GM12878 (cell line): ENCODE data around the gene VASH2. TPM values are rescaled to one million over a fixed set of nuclear protein-coding genes. Genes with fewer than 3 reads are reported as not detected.

ENCODE experiments used
- ATAC-seq: fragments of 200-7000 bp; cut with Tn5 transposase; 3 replicates; pipeline ENCODE4 v1.9.1; 2020; ENCODE audit warnings: mild to moderate bottlenecking, moderate library complexity
- BruUV-seq: library from RNA; stranded (reverse); fragments of 400-500 nt; replicated peaks from 2 replicates; lab custom pipeline; 2021; lab: Mats Ljungman, UMichigan
- CTCF ChIA-PET: fragments of 300-600 bp; sonication (Branson Sonifier 250); formaldehyde crosslinking; extraction: SDS; loops from one replicate; lab custom pipeline; 2021; ENCODE audit warnings: inconsistent platforms; lab: Yijun Ruan, JAX
- POLR2A ChIA-PET: fragments of 350-600 bp; formaldehyde crosslinking; extraction: SDS; loops from one replicate; lab custom pipeline; 2021; ENCODE audit warnings: inconsistent platforms; lab: Charles Lee
- RAD21 ChIA-PET: fragments of 300-600 bp; sonication (Branson Sonifier 250); formaldehyde crosslinking; loops from one replicate; lab custom pipeline; 2023; ENCODE audit warnings: antibody characterized with exemption; ENCODE audit not compliant: unreplicated experiment; lab: Charles Lee
- SMC1A ChIA-PET: fragments of 300-600 bp; sonication (Branson Sonifier 250); formaldehyde crosslinking; loops from one replicate; lab custom pipeline; 2023; ENCODE audit not compliant: unreplicated experiment, uncharacterized antibody; lab: Charles Lee
- DNase-seq: peaks from one replicate; pipeline ENCODE4 v3.0.0-alpha.2; 2011; ENCODE audit warnings: low read depth, low spot score
- FAIRE-seq: peaks from 3 replicates; lab custom pipeline; 2011; peaks lifted over from hg19 to GRCh38; lab: Jason Lieb, UNC
- H2AFZ ChIP-seq: 2 replicates; pipeline ENCODE4 v1.6.0; 2011; ENCODE audit warnings: low read depth, low read length, control low read depth; ENCODE audit not compliant: control insufficient read depth
- H3K27ac ChIP-seq: 2 replicates; pipeline ENCODE4 v1.5.1; 2011; ENCODE audit warnings: control low read depth; ENCODE audit not compliant: control insufficient read depth, insufficient read depth
- H3K27me3 ChIP-seq, 2 experiments: replicated peaks in 1 of 2; 2 replicates each; pipeline versions ENCODE4 v1.6.0 to v1.6.1; 2011; ENCODE audit warnings: low read length in 1 of 2; ENCODE audit not compliant: control insufficient read depth in 2 of 2, insufficient read depth in 2 of 2
- H3K36me3 ChIP-seq, 2 experiments: 2 replicates each; pipeline ENCODE4 v1.5.1; 2011; ENCODE audit warnings: low read length in 1 of 2; ENCODE audit not compliant: control insufficient read depth in 2 of 2, insufficient read depth in 2 of 2
- H3K4me1 ChIP-seq: 2 replicates; pipeline ENCODE4 v1.6.1; 2011; ENCODE audit warnings: mild to moderate bottlenecking, low read length, moderate library complexity, mixed read lengths; ENCODE audit not compliant: control insufficient read depth, insufficient read depth
- H3K4me2 ChIP-seq: 2 replicates; pipeline ENCODE4 v1.6.0; 2011; ENCODE audit warnings: control low read depth; ENCODE audit not compliant: control insufficient read depth, insufficient read depth
- H3K4me3 ChIP-seq: fragments of 200-600 bp; sonication (generic); 2 replicates; pipeline ENCODE4 v1.5.1; 2016
- H3K79me2 ChIP-seq: 2 replicates; pipeline ENCODE4 v1.6.0; 2011; ENCODE audit warnings: low read length; ENCODE audit not compliant: control insufficient read depth, insufficient read depth
- H3K9ac ChIP-seq: 2 replicates; pipeline ENCODE4 v1.8.0; 2011; ENCODE audit warnings: low read length, control low read depth, mixed read lengths; ENCODE audit not compliant: control insufficient read depth, insufficient read depth
- H3K9me3 ChIP-seq: replicated peaks from 3 replicates; pipeline ENCODE4 v1.5.1; 2011; ENCODE audit warnings: mild to moderate bottlenecking, low read length; ENCODE audit not compliant: control insufficient read depth, insufficient read depth
- H4K20me1 ChIP-seq: 2 replicates; pipeline ENCODE4 v1.6.0; 2011; ENCODE audit not compliant: control insufficient read depth, insufficient read depth
- BCL11A ChIP-seq: IDR thresholded peaks from 2 replicates; pipeline ENCODE4 v1.6.1; 2011; ENCODE audit warnings: low read depth, low read length
- CREB1 ChIP-seq: IDR thresholded peaks from 2 replicates; pipeline ENCODE4 v1.6.1; 2012; ENCODE audit warnings: low read depth, mild to moderate bottlenecking, inconsistent platforms
- E4F1 ChIP-seq: fragments of 450-650 bp; IDR thresholded peaks from 2 replicates; pipeline ENCODE4 v1.6.1; 2018; ENCODE audit warnings: borderline replicate concordance, mild to moderate bottlenecking; ENCODE audit not compliant: partially characterized antibody
- EZH2 ChIP-seq: IDR thresholded peaks from 2 replicates; pipeline ENCODE4 v1.6.1; 2012; ENCODE audit warnings: low read depth, mild to moderate bottlenecking, control low read depth, inconsistent platforms, low read length, borderline replicate concordance; ENCODE audit not compliant: control insufficient read depth
- GABPA ChIP-seq: IDR thresholded peaks from 2 replicates; pipeline ENCODE4 v1.6.1; 2014; ENCODE audit warnings: antibody characterized with exemption, low read depth, mild to moderate bottlenecking, inconsistent platforms
- HDAC2 ChIP-seq: fragments of 200-600 bp; sonication (generic); IDR thresholded peaks from 2 replicates; pipeline ENCODE4 v1.6.1; 2017
- JUND ChIP-seq: IDR thresholded peaks from 2 replicates; pipeline ENCODE4 v1.6.1; 2012; ENCODE audit warnings: low read depth, mild to moderate bottlenecking, low read length, improper control_type of control experiment, moderate library complexity
- MEF2B ChIP-seq: fragments of 450-650 bp; IDR thresholded peaks from 2 replicates; pipeline ENCODE4 v1.6.1; 2018; ENCODE audit warnings: mild to moderate bottlenecking, moderate library complexity; ENCODE audit not compliant: partially characterized antibody, poor library complexity, severe bottlenecking
- NBN ChIP-seq: fragments of 450-650 bp; IDR thresholded peaks from 2 replicates; pipeline ENCODE4 v1.6.1; 2016
- NR2C1 ChIP-seq: fragments of 450-650 bp; IDR thresholded peaks from 2 replicates; pipeline ENCODE4 v1.6.1; 2017; ENCODE audit warnings: antibody characterized with exemption, mild to moderate bottlenecking, moderate library complexity
- NRF1 ChIP-seq: conservative IDR thresholded peaks from 2 replicates; pipeline ENCODE4 v1.6.1; 2011; ENCODE audit warnings: mild to moderate bottlenecking, low read depth, low read length, improper control_type of control experiment
- PAX5 ChIP-seq: IDR thresholded peaks from 2 replicates; pipeline ENCODE4 v1.6.1; 2011; ENCODE audit warnings: low read depth, low read length, borderline replicate concordance
- PML ChIP-seq: IDR thresholded peaks from 2 replicates; pipeline ENCODE4 v1.6.1; 2012; ENCODE audit warnings: low read length, inconsistent platforms
- ZBTB33 ChIP-seq: fragments of 450-650 bp; IDR thresholded peaks from 2 replicates; pipeline ENCODE4 v1.6.1; 2017; ENCODE audit warnings: mild to moderate bottlenecking
- WGBS: methylation state at CpG from one replicate; pipeline ENCODE4 v1.1.6; 2016; ENCODE audit warnings: low lambda C conversion rate; ENCODE audit not compliant: insufficient replicate concordance, insufficient coverage; ENCODE audit errors: missing lambda C conversion rate; 5-methylcytosine and 5-hydroxymethylcytosine counted together
- in situ Hi-C: fragments of 300-500 bp; cut with MboI; formaldehyde crosslinking; loops from 9 replicates; pipeline ENCODE4 v1.14.3; 2018; ENCODE audit warnings: mixed read lengths
- intact Hi-C: fragments of 100-400 bp; cut with micrococcal nuclease; formaldehyde crosslinking; loops from one replicate; pipeline ENCODE4 v1.14.2; 2022; ENCODE audit not compliant: unreplicated experiment
- polyA plus RNA-seq, 11 experiments: library from polyadenylated mRNA; depleted of rRNA in 4 of 11; unstranded in 6 of 11; stranded (reverse) in 5 of 11; fragments of >200 nt; fragmentation: Nextera tagmentation in 4 of 11; fragmentation: Illumina TruSeq in 1 of 11; extraction: Ambion mirVana in 4 of 11; extraction: Trizol in 1 of 11; gene quantifications; 1 replicate in 1 of 11; 2 replicates in 10 of 11; pipeline versions ENCODE4 v1.2.1 to v1.2.3, GENCODE V29; 2011 to 2016; ENCODE audit warnings: inconsistent platforms in 2 of 11, missing spikeins in 2 of 11, low read depth in 1 of 11
- total RNA-seq, 4 experiments: library from RNA; depleted of rRNA in 3 of 4; stranded (reverse); fragments of >200 nt in 3 of 4; fragmentation: Illumina TruSeq in 1 of 4; extraction: Trizol in 1 of 4; gene quantifications; 2 replicates each; pipeline versions ENCODE4 v1.2.1 to v1.2.3, GENCODE V29; 2013 to 2021
- TF ChIP-seq, protein P1 (sequence below): fragments of 450-650 bp; IDR thresholded peaks from 2 replicates; pipeline ENCODE4 v1.6.1; 2017; ENCODE audit warnings: mild to moderate bottlenecking, moderate library complexity

The VASH2 gene
- total and polyA plus RNA-seq, 10 of the 15 experiments (the other 5 are each of a cell fraction or from before 2014, with no cell fraction given): 5.4 to 29.7 (median 21.7) TPM

GRCh38 chr1:212971312-212971711, 21.0 kb downstream of the VASH2 start (continued):
- TF ChIP-seq GABPA (no peak), BCL11A (no peak), NBN (no peak), E4F1 (no peak), PML (no peak)

- FAIRE-seq: no peak
- no peak for TF ChIP-seq ZBTB33
- no peak for TF ChIP-seq NR2C1
- TF ChIP-seq NRF1: no peak
- TF ChIP-seq HDAC2: no peak
- TF ChIP-seq, protein P1, sequence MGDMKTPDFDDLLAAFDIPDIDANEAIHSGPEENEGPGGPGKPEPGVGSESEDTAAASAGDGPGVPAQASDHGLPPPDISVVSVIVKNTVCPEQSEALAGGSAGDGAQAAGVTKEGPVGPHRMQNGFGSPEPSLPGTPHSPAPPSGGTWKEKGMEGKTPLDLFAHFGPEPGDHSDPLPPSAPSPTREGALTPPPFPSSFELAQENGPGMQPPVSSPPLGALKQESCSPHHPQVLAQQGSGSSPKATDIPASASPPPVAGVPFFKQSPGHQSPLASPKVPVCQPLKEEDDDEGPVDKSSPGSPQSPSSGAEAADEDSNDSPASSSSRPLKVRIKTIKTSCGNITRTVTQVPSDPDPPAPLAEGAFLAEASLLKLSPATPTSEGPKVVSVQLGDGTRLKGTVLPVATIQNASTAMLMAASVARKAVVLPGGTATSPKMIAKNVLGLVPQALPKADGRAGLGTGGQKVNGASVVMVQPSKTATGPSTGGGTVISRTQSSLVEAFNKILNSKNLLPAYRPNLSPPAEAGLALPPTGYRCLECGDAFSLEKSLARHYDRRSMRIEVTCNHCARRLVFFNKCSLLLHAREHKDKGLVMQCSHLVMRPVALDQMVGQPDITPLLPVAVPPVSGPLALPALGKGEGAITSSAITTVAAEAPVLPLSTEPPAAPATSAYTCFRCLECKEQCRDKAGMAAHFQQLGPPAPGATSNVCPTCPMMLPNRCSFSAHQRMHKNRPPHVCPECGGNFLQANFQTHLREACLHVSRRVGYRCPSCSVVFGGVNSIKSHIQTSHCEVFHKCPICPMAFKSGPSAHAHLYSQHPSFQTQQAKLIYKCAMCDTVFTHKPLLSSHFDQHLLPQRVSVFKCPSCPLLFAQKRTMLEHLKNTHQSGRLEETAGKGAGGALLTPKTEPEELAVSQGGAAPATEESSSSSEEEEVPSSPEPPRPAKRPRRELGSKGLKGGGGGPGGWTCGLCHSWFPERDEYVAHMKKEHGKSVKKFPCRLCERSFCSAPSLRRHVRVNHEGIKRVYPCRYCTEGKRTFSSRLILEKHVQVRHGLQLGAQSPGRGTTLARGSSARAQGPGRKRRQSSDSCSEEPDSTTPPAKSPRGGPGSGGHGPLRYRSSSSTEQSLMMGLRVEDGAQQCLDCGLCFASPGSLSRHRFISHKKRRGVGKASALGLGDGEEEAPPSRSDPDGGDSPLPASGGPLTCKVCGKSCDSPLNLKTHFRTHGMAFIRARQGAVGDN: no peak
- TF ChIP-seq MEF2B: no peak
- TF ChIP-seq CREB1: no peak
- no peak for TF ChIP-seq JUND
- TF ChIP-seq EZH2: no peak
- TF ChIP-seq PAX5: no peak
Observed at GRCh38 chr1:212973426-212973825, 23.1 kb downstream of the VASH2 start.

More at GRCh38 chr1:212973426-212973825, 23.1 kb downstream of the VASH2 start:
- BruUV-seq: no TSS peak
- Histone ChIP-seq H3K9ac (no peak overlapping the region), H4K20me1 (no peaks in the 10 kb centered on the region), H2AFZ (no peak overlapping the region), H3K36me3 (peaks cover 18 to 26% of the 10 kb centered on the region in 2 experiments), H3K4me1 (peaks cover 21% of the 10 kb centered on the region), H3K27ac (no peak overlapping the region), H3K4me3 (no peak overlapping the region), H3K27me3 (no peaks in the 10 kb centered on the region), H3K79me2 (peaks cover 4% of the 10 kb centered on the region; the same call in 1 of the 2 replicates), H3K4me2 (no peak overlapping the region), H3K9me3 (no peaks in the 10 kb centered on the region)
- 60% methylated on average over 4 of the region's 4 CpGs for WGBS
- ChIA-PET RAD21 (no interaction called here), POLR2A (interaction anchor here (1.4 kb wide), 1 partner anchor 8 kb away, joined by 4 read pairs; no protein-coding TSS in a partner anchor), CTCF (interaction anchor here (1.3 kb wide), 1 partner anchor 21 kb away, joined by 5 read pairs; no protein-coding TSS in a partner anchor), SMC1A (interaction anchor here (0.5 to 1.9 kb wide), 2 partner anchors 21 to 110 kb away, joined by 3 to 8 read pairs; no protein-coding TSS in a partner anchor)
- in situ Hi-C loops: no loop called here
- intact Hi-C loops: no loop called here
- no peak for DNase-seq
- no peak for ATAC-seq
